Measurements from ENCODE around the gene UNKL. TPM values are rescaled to one million over a fixed set of nuclear protein-coding genes. Genes with fewer than 3 reads are reported as not detected.

UNKL gene
- total RNA-seq, 2 experiments from 2014 or later: 19.6 to 24.9 TPM

GRCh38 chr16:1362807-1363206 is 51.7 kb downstream of the UNKL start:
- no peak for ATAC-seq
- no peak overlapping the region for H3K27ac Mint-ChIP-seq
- ChIA-PET CTCF (interaction anchor here (0.9 to 2.9 kb wide), 15 partner anchors 10 to 361 kb away, joined by 3 to 14 read pairs (median 5); partner anchors contain the start of gene UQCC4), POLR2A (interaction anchor here (1.0 kb wide), 1 partner anchor 54 kb away, joined by 4 read pairs; the partner anchor contains the start of gene UBE2I)
- no peak for DNase-seq
- no peaks in the 10 kb centered on the region for H3K9me3 Mint-ChIP-seq (ENCODE audit: insufficient read depth)
- H3K27me3 Mint-ChIP-seq (ENCODE audit: low read depth): no peaks in the 10 kb centered on the region
- no peak overlapping the region for H3K4me3 Mint-ChIP-seq
- H3K4me1 Mint-ChIP-seq (ENCODE audit: low read depth): peaks cover 5% of the 10 kb centered on the region
- H3K36me3 Mint-ChIP-seq (ENCODE audit: low read depth): peaks cover 14% of the 10 kb centered on the region

GRCh38 chr16:1361685-1362360 is 52.7 kb downstream of the UNKL start:
- Mint-ChIP-seq H3K27ac (no peak overlapping the region), H3K27me3 (ENCODE audit: low read depth) (no peaks in the 10 kb centered on the region), H3K4me3 (no peak overlapping the region), H3K36me3 (ENCODE audit: low read depth) (peaks cover 14% of the 10 kb centered on the region), H3K4me1 (ENCODE audit: low read depth) (peaks cover 5% of the 10 kb centered on the region), H3K9me3 (ENCODE audit: insufficient read depth) (no peaks in the 10 kb centered on the region)
- ChIA-PET CTCF (interaction anchor here (2.4 to 2.9 kb wide), 2 partner anchors 9 to 18 kb away, joined by 13 to 14 read pairs; no protein-coding TSS in a partner anchor), POLR2A (no interaction called here)
- no peak for DNase-seq
- no peak for ATAC-seq

GRCh38 chr16:1357906-1358566 is 56.5 kb downstream of the UNKL start:
- ATAC-seq: no peak
- Mint-ChIP-seq H3K9me3 (ENCODE audit: insufficient read depth) (no peaks in the 10 kb centered on the region), H3K27me3 (ENCODE audit: low read depth) (no peaks in the 10 kb centered on the region), H3K4me1 (ENCODE audit: low read depth) (peaks cover 20% of the 10 kb centered on the region), H3K27ac (no peak overlapping the region), H3K36me3 (ENCODE audit: low read depth) (peaks cover 3% of the 10 kb centered on the region), H3K4me3 (no peak overlapping the region)
- no peak for DNase-seq
- CTCF ChIA-PET: no interaction called here
- POLR2A ChIA-PET: no interaction called here

GRCh38 chr16:1356061-1356900 is 58.2 kb downstream of the UNKL start:
- DNase-seq: no peak
- ChIA-PET POLR2A (no interaction called here), CTCF (no interaction called here)
- H3K9me3 Mint-ChIP-seq (ENCODE audit: insufficient read depth): no peaks in the 10 kb centered on the region
- H3K27me3 Mint-ChIP-seq (ENCODE audit: low read depth): no peaks in the 10 kb centered on the region
- no peak overlapping the region for H3K4me3 Mint-ChIP-seq
- peaks cover 29% of the 10 kb centered on the region for H3K4me1 Mint-ChIP-seq (ENCODE audit: low read depth)
- no peak for ATAC-seq
- H3K36me3 Mint-ChIP-seq (ENCODE audit: low read depth): no peaks in the 10 kb centered on the region
- no peak overlapping the region for H3K27ac Mint-ChIP-seq

- ATAC-seq: no peak
- Mint-ChIP-seq H3K27ac (no peak overlapping the region), H3K4me3 (no peak overlapping the region), H3K4me1 (ENCODE audit: low read depth) (peaks cover 31% of the 10 kb centered on the region), H3K9me3 (ENCODE audit: insufficient read depth) (no peaks in the 10 kb centered on the region), H3K27me3 (ENCODE audit: low read depth) (no peaks in the 10 kb centered on the region), H3K36me3 (ENCODE audit: low read depth) (no peaks in the 10 kb centered on the region)
- CTCF ChIA-PET: no interaction called here
- POLR2A ChIA-PET: no interaction called here
- no peak for DNase-seq
Observed at GRCh38 chr16:1355591-1355990, 58.9 kb downstream of the UNKL start.

- CTCF ChIA-PET: no interaction called here
- H3K4me1 Mint-ChIP-seq (ENCODE audit: low read depth): peaks cover 37% of the 10 kb centered on the region
- POLR2A ChIA-PET: no interaction called here
- H3K27me3 Mint-ChIP-seq (ENCODE audit: low read depth): no peaks in the 10 kb centered on the region
- DNase-seq: no peak
- no peaks in the 10 kb centered on the region for H3K36me3 Mint-ChIP-seq (ENCODE audit: low read depth)
- H3K4me3 Mint-ChIP-seq: no peak overlapping the region
- ATAC-seq: no peak
- no peak overlapping the region for H3K27ac Mint-ChIP-seq
- no peaks in the 10 kb centered on the region for H3K9me3 Mint-ChIP-seq (ENCODE audit: insufficient read depth)
Observed at GRCh38 chr16:1354815-1355540, 59.5 kb downstream of the UNKL start.

- no peaks in the 10 kb centered on the region for H3K9me3 Mint-ChIP-seq (ENCODE audit: insufficient read depth)
- POLR2A ChIA-PET: interaction anchor here (0.7 kb wide), 1 partner anchor 19 kb away, joined by 3 read pairs; no protein-coding TSS in a partner anchor
- peak; percentile 85 for DNase-seq
- H3K27ac Mint-ChIP-seq: peak within 1 kb of the TSS; percentile 82
- no peaks in the 10 kb centered on the region for H3K27me3 Mint-ChIP-seq (ENCODE audit: low read depth)
- CTCF ChIA-PET: interaction anchor here (1.3 kb wide), 1 partner anchor 12 kb away, joined by 4 read pairs; no protein-coding TSS in a partner anchor
- H3K4me3 Mint-ChIP-seq: peak within 1 kb of the TSS; percentile 81
- no peaks in the 10 kb centered on the region for H3K36me3 Mint-ChIP-seq (ENCODE audit: low read depth)
- ATAC-seq: peak; percentile 90
- H3K4me1 Mint-ChIP-seq (ENCODE audit: low read depth): peaks cover 36% of the 10 kb centered on the region
Observed at GRCh38 chr16:1351582-1352362, 62.7 kb downstream of the UNKL start, which contains the start of the genes GNPTG and TSR3. TSS of gene GNPTG (plus strand) at chr16:1351931. CDS start at chr16:1351966, 35 bp downstream. TSS of gene TSR3 (minus strand) at chr16:1351878. CDS start at chr16:1351804, 74 bp downstream.

GRCh38 chr16:1351215-1351581 is 63.3 kb downstream of the UNKL start:
- no peaks in the 10 kb centered on the region for H3K9me3 Mint-ChIP-seq (ENCODE audit: insufficient read depth)
- H3K4me1 Mint-ChIP-seq (ENCODE audit: low read depth): peaks cover 36% of the 10 kb centered on the region
- H3K27me3 Mint-ChIP-seq (ENCODE audit: low read depth): no peaks in the 10 kb centered on the region
- no peaks in the 10 kb centered on the region for H3K36me3 Mint-ChIP-seq (ENCODE audit: low read depth)
- peak overlapping the region; percentile 80 for H3K4me3 Mint-ChIP-seq
- POLR2A ChIA-PET: interaction anchor here (0.7 kb wide), 1 partner anchor 19 kb away, joined by 3 read pairs; no protein-coding TSS in a partner anchor
- peak; percentile 46 for DNase-seq
- peak overlapping the region; percentile 79 for H3K27ac Mint-ChIP-seq
- peak; percentile 29 for ATAC-seq
- CTCF ChIA-PET: interaction anchor here (1.3 kb wide), 1 partner anchor 13 kb away, joined by 4 read pairs; no protein-coding TSS in a partner anchor

GRCh38 chr16:1350691-1351090 is 63.8 kb downstream of the UNKL start:
- Mint-ChIP-seq H3K4me1 (ENCODE audit: low read depth) (peaks cover 36% of the 10 kb centered on the region), H3K36me3 (ENCODE audit: low read depth) (no peaks in the 10 kb centered on the region), H3K27me3 (ENCODE audit: low read depth) (no peaks in the 10 kb centered on the region), H3K27ac (peak overlapping the region; percentile 30), H3K9me3 (ENCODE audit: insufficient read depth) (no peaks in the 10 kb centered on the region), H3K4me3 (peak overlapping the region; percentile 80)
- CTCF ChIA-PET: interaction anchor here (1.3 kb wide), 1 partner anchor 13 kb away, joined by 4 read pairs; no protein-coding TSS in a partner anchor
- POLR2A ChIA-PET: interaction anchor here (0.7 kb wide), 1 partner anchor 18 kb away, joined by 3 read pairs; no protein-coding TSS in a partner anchor
- ATAC-seq: no peak
- DNase-seq: no peak

- Mint-ChIP-seq H3K9me3 (ENCODE audit: insufficient read depth) (no peaks in the 10 kb centered on the region), H3K27ac (no peak overlapping the region), H3K4me3 (peak overlapping the region; percentile 80), H3K4me1 (ENCODE audit: low read depth) (peaks cover 32% of the 10 kb centered on the region), H3K36me3 (ENCODE audit: low read depth) (no peaks in the 10 kb centered on the region), H3K27me3 (ENCODE audit: low read depth) (no peaks in the 10 kb centered on the region)
- DNase-seq (no peak), ATAC-seq (no peak)
- ChIA-PET CTCF (interaction anchor here (1.3 kb wide), 1 partner anchor 14 kb away, joined by 4 read pairs; no protein-coding TSS in a partner anchor), POLR2A (no interaction called here)
Observed at GRCh38 chr16:1349951-1350350, 64.6 kb downstream of the UNKL start.
